Erythroblast (primary cell): ENCODE results near the gene NFE2L1.

Experiments used
- GATA1 ChIP-seq: IDR thresholded peaks from 2 replicates; pipeline ENCODE4 v1.6.1; 2011; ENCODE audit warnings: low read depth, mild to moderate bottlenecking, control low read depth, low read length, moderate library complexity
- POLR2A ChIP-seq: IDR thresholded peaks from 2 replicates; pipeline ENCODE4 v1.6.1; 2011; ENCODE audit warnings: mild to moderate bottlenecking, low read length

- TF ChIP-seq POLR2A: no peak
- TF ChIP-seq GATA1: no peak
Measured at GRCh38 chr17:48051283-48051682, 3.1 kb downstream of the NFE2L1 start.
